Muscle of arm (tissue), 12 donors: Measurements from ENCODE around the gene DNM1L. TPM values are rescaled to one million over a fixed set of nuclear protein-coding genes. Genes with fewer than 3 reads are reported as not detected.

Experiments
- polyA plus RNA-seq, 12 donors: library from polyadenylated mRNA; unstranded; fragments of 120-200 nt; gene quantifications; one replicate each; pipeline ENCODE4 v1.2.1, GENCODE V29; 2013; ENCODE audit not compliant: insufficient read length in 12 of 12

Gene DNM1L
- polyA plus RNA-seq, 12 donors = 55.1 to 191 (median 88.9) TPM

Other genes starting within 250 kb of the DNM1L start
- gene YARS2, start 76.6 kb downstream of the DNM1L start, polyA plus RNA-seq = 10 to 100 TPM in 11 of 12 donors, not detected in 1; 17.2 to 30.4 (median 25.2) TPM
- 10 to 100 TPM in 2 of 12 donors, 1 to 10 TPM in 9, not detected in 1; 5.6 to 15.2 (median 9.2) TPM for gene PKP2, start 217.5 kb downstream of the DNM1L start, polyA plus RNA-seq